ENCODE data around the gene SLC35B3.

GRCh38 chr6:8387942-8388437 is 47.4 kb downstream of the SLC35B3 start:
- TF ChIP-seq CTCF (IDR thresholded peaks at IDR 0.05 in 8 of 11, conservative IDR thresholded peaks at IDR 0.05 in 3 of 11) (no peak), POLR2A (IDR thresholded peaks at IDR 0.05) (no peak)
